T47D (cell line): Measurements from ENCODE around the gene ETNK2.
A peak's percentile ranks its signal among the peaks of the same experiment; 100 is the strongest.

Source experiments
- DNase-seq, 2 experiments: peaks; one replicate each; pipeline versions ENCODE4 v3.0.0 to v3.0.0-alpha.2; 2011 to 2012; ENCODE audit warnings: low read depth in 1 of 2, low spot score in 1 of 2
- JUND ChIP-seq: IDR thresholded peaks from 2 replicates; pipeline ENCODE4 v1.6.1; 2012; ENCODE audit warnings: low read depth
- in situ Hi-C: cut with HindIII; loops from 2 replicates; pipeline ENCODE4 v1.10.0; 2016; ENCODE audit warnings: low sequenced_read_pairs, low pct_unique_long_range_greater_than_20kb

ETNK2 gene

GRCh38 chr1:204127597-204128242 is 24.1 kb downstream of the ETNK2 start:
- peak; percentile 82 to 89 for DNase-seq
- TF ChIP-seq JUND = no peak
- in situ Hi-C loops = loop anchor here (25.0 kb wide), 1 partner anchor 265 kb away; the partner anchor contains the start of gene SNRPE

- in situ Hi-C loops = loop anchor here (25.0 kb wide), 1 partner anchor 265 kb away; the partner anchor contains the start of gene SNRPE
- no peak for DNase-seq
- no peak for TF ChIP-seq JUND
Observed at GRCh38 chr1:204126956-204127355, 24.9 kb downstream of the ETNK2 start.

GRCh38 chr1:204126386-204126785 is 25.5 kb downstream of the ETNK2 start:
- no peak for TF ChIP-seq JUND
- in situ Hi-C loops = loop anchor here (25.0 kb wide), 1 partner anchor 264 kb away; the partner anchor contains the start of gene SNRPE
- no peak for DNase-seq

GRCh38 chr1:204125759-204126351 is 26.0 kb downstream of the ETNK2 start:
- in situ Hi-C loops = loop anchor here (25.0 kb wide), 1 partner anchor 264 kb away; the partner anchor contains the start of gene SNRPE
- no peak for DNase-seq
- TF ChIP-seq JUND = no peak

GRCh38 chr1:204124639-204125038 is 27.2 kb downstream of the ETNK2 start:
- in situ Hi-C loops = loop anchor here (25.0 kb wide), 1 partner anchor 262 kb away; the partner anchor contains the start of gene SNRPE
- TF ChIP-seq JUND = no peak
- DNase-seq = no peak

GRCh38 chr1:204123376-204123775 is 28.5 kb downstream of the ETNK2 start:
- in situ Hi-C loops = no loop called here

GRCh38 chr1:204121840-204122555 is 29.8 kb downstream of the ETNK2 start:
- in situ Hi-C loops = no loop called here
- DNase-seq = no peak
- no peak for TF ChIP-seq JUND

More at GRCh38 chr1:204123376-204123775, 28.5 kb downstream of the ETNK2 start:
- DNase-seq = no peak
- TF ChIP-seq JUND = no peak

- in situ Hi-C loops = no loop called here
Observed at GRCh38 chr1:204116539-204116938, 35.3 kb downstream of the ETNK2 start.

GRCh38 chr1:204115116-204115515 is 36.7 kb downstream of the ETNK2 start:
- no peak for TF ChIP-seq JUND
- in situ Hi-C loops = no loop called here
- DNase-seq = no peak

More at GRCh38 chr1:204116539-204116938, 35.3 kb downstream of the ETNK2 start:
- DNase-seq = peak in 1 of 2 experiments; percentile 45
- no peak for TF ChIP-seq JUND

GRCh38 chr1:204114606-204115005 is 37.2 kb downstream of the ETNK2 start:
- no peak for DNase-seq
- in situ Hi-C loops = no loop called here
- no peak for TF ChIP-seq JUND

GRCh38 chr1:204113896-204114295 is 37.9 kb downstream of the ETNK2 start:
- DNase-seq = no peak
- TF ChIP-seq JUND = no peak
- in situ Hi-C loops = no loop called here

- no peak for TF ChIP-seq JUND
Observed at GRCh38 chr1:204112876-204113730, 38.7 kb downstream of the ETNK2 start.

More at GRCh38 chr1:204112876-204113730, 38.7 kb downstream of the ETNK2 start:
- no peak for DNase-seq
- in situ Hi-C loops = no loop called here
